ENCODE results near the gene EML4.

DNA sequence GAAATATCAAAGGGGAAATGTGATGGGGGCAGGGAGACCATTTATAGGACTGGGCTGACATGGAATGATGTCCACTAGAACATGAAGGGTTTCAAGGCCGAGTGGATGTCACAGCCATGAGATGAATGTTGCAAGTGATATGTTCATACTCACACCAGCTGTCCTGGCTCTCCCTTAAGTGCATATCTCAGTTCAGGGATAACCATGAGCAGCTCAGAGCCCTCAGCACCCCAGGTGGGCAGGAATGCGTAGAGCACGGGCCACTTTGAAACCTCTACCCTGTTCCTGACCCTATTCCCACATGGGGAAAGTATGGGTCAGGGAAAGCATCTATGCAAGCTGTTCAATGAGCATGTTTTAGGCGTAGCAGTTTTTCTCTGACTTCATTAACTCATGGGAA is 12.4 kb upstream of the EML4 start:
- TF ChIP-seq, protein P1, sequence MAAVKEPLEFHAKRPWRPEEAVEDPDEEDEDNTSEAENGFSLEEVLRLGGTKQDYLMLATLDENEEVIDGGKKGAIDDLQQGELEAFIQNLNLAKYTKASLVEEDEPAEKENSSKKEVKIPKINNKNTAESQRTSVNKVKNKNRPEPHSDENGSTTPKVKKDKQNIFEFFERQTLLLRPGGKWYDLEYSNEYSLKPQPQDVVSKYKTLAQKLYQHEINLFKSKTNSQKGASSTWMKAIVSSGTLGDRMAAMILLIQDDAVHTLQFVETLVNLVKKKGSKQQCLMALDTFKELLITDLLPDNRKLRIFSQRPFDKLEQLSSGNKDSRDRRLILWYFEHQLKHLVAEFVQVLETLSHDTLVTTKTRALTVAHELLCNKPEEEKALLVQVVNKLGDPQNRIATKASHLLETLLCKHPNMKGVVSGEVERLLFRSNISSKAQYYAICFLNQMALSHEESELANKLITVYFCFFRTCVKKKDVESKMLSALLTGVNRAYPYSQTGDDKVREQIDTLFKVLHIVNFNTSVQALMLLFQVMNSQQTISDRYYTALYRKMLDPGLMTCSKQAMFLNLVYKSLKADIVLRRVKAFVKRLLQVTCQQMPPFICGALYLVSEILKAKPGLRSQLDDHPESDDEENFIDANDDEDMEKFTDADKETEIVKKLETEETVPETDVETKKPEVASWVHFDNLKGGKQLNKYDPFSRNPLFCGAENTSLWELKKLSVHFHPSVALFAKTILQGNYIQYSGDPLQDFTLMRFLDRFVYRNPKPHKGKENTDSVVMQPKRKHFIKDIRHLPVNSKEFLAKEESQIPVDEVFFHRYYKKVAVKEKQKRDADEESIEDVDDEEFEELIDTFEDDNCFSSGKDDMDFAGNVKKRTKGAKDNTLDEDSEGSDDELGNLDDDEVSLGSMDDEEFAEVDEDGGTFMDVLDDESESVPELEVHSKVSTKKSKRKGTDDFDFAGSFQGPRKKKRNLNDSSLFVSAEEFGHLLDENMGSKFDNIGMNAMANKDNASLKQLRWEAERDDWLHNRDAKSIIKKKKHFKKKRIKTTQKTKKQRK (IDR thresholded peaks at IDR 0.05; ENCODE audit: low read depth, low read length): no peak
- TF ChIP-seq, protein P2, sequence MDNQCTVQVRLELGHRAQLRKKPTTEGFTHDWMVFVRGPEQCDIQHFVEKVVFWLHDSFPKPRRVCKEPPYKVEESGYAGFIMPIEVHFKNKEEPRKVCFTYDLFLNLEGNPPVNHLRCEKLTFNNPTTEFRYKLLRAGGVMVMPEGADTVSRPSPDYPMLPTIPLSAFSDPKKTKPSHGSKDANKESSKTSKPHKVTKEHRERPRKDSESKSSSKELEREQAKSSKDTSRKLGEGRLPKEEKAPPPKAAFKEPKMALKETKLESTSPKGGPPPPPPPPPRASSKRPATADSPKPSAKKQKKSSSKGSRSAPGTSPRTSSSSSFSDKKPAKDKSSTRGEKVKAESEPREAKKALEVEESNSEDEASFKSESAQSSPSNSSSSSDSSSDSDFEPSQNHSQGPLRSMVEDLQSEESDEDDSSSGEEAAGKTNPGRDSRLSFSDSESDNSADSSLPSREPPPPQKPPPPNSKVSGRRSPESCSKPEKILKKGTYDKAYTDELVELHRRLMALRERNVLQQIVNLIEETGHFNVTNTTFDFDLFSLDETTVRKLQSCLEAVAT (IDR thresholded peaks at IDR 0.05): no peak
- TF ChIP-seq, protein P3, sequence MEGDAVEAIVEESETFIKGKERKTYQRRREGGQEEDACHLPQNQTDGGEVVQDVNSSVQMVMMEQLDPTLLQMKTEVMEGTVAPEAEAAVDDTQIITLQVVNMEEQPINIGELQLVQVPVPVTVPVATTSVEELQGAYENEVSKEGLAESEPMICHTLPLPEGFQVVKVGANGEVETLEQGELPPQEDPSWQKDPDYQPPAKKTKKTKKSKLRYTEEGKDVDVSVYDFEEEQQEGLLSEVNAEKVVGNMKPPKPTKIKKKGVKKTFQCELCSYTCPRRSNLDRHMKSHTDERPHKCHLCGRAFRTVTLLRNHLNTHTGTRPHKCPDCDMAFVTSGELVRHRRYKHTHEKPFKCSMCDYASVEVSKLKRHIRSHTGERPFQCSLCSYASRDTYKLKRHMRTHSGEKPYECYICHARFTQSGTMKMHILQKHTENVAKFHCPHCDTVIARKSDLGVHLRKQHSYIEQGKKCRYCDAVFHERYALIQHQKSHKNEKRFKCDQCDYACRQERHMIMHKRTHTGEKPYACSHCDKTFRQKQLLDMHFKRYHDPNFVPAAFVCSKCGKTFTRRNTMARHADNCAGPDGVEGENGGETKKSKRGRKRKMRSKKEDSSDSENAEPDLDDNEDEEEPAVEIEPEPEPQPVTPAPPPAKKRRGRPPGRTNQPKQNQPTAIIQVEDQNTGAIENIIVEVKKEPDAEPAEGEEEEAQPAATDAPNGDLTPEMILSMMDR (IDR thresholded peaks at IDR 0.05 in 2 of 3, conservative IDR thresholded peaks at IDR 0.05 in 1 of 3; ENCODE audit: control insufficient read depth in 2 of 3, extremely low read depth in 1 of 3, insufficient read depth in 1 of 3, low read depth in 3 of 3, low read length in 3 of 3): no peak
- TF ChIP-seq, protein P4, sequence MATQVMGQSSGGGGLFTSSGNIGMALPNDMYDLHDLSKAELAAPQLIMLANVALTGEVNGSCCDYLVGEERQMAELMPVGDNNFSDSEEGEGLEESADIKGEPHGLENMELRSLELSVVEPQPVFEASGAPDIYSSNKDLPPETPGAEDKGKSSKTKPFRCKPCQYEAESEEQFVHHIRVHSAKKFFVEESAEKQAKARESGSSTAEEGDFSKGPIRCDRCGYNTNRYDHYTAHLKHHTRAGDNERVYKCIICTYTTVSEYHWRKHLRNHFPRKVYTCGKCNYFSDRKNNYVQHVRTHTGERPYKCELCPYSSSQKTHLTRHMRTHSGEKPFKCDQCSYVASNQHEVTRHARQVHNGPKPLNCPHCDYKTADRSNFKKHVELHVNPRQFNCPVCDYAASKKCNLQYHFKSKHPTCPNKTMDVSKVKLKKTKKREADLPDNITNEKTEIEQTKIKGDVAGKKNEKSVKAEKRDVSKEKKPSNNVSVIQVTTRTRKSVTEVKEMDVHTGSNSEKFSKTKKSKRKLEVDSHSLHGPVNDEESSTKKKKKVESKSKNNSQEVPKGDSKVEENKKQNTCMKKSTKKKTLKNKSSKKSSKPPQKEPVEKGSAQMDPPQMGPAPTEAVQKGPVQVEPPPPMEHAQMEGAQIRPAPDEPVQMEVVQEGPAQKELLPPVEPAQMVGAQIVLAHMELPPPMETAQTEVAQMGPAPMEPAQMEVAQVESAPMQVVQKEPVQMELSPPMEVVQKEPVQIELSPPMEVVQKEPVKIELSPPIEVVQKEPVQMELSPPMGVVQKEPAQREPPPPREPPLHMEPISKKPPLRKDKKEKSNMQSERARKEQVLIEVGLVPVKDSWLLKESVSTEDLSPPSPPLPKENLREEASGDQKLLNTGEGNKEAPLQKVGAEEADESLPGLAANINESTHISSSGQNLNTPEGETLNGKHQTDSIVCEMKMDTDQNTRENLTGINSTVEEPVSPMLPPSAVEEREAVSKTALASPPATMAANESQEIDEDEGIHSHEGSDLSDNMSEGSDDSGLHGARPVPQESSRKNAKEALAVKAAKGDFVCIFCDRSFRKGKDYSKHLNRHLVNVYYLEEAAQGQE (IDR thresholded peaks at IDR 0.05; ENCODE audit: low read depth, low read length): no peak
- no peak for TF ChIP-seq SIN3A (IDR thresholded peaks at IDR 0.05; ENCODE audit: low read depth, low read length)
- no peak for TF ChIP-seq ATF7 (IDR thresholded peaks at IDR 0.05; ENCODE audit: low read depth)
- TF ChIP-seq, protein P5, sequence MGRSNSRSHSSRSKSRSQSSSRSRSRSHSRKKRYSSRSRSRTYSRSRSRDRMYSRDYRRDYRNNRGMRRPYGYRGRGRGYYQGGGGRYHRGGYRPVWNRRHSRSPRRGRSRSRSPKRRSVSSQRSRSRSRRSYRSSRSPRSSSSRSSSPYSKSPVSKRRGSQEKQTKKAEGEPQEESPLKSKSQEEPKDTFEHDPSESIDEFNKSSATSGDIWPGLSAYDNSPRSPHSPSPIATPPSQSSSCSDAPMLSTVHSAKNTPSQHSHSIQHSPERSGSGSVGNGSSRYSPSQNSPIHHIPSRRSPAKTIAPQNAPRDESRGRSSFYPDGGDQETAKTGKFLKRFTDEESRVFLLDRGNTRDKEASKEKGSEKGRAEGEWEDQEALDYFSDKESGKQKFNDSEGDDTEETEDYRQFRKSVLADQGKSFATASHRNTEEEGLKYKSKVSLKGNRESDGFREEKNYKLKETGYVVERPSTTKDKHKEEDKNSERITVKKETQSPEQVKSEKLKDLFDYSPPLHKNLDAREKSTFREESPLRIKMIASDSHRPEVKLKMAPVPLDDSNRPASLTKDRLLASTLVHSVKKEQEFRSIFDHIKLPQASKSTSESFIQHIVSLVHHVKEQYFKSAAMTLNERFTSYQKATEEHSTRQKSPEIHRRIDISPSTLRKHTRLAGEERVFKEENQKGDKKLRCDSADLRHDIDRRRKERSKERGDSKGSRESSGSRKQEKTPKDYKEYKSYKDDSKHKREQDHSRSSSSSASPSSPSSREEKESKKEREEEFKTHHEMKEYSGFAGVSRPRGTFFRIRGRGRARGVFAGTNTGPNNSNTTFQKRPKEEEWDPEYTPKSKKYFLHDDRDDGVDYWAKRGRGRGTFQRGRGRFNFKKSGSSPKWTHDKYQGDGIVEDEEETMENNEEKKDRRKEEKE (IDR thresholded peaks at IDR 0.05): no peak
- TF ChIP-seq ZNF217 (IDR thresholded peaks at IDR 0.05): no peak
- TF ChIP-seq NR2C2 (IDR thresholded peaks at IDR 0.05; ENCODE audit: borderline replicate concordance, control insufficient read depth, insufficient read length, low read depth): no peak
- TF ChIP-seq, protein P6, sequence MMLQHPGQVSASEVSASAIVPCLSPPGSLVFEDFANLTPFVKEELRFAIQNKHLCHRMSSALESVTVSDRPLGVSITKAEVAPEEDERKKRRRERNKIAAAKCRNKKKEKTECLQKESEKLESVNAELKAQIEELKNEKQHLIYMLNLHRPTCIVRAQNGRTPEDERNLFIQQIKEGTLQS (IDR thresholded peaks at IDR 0.05; ENCODE audit: borderline replicate concordance, extremely low read depth, low read depth, low read length): no peak
